PC-9 (cell line): ENCODE results near the gene TRABD2B.

Source experiments
- EZH2 ChIP-seq: fragments of 200-600 bp; sonication (generic); IDR thresholded peaks from 2 replicates; pipeline ENCODE4 v1.8.0; 2017; ENCODE audit warnings: antibody characterized with exemption, low read depth
- TF ChIP-seq, protein P1 (sequence below): fragments of 200-600 bp; sonication (generic); conservative IDR thresholded peaks from 2 replicates; pipeline ENCODE4 v1.6.1; 2017; ENCODE audit warnings: mixed run types, antibody characterized with exemption, mild to moderate bottlenecking, moderate library complexity

- TF ChIP-seq, protein P1, sequence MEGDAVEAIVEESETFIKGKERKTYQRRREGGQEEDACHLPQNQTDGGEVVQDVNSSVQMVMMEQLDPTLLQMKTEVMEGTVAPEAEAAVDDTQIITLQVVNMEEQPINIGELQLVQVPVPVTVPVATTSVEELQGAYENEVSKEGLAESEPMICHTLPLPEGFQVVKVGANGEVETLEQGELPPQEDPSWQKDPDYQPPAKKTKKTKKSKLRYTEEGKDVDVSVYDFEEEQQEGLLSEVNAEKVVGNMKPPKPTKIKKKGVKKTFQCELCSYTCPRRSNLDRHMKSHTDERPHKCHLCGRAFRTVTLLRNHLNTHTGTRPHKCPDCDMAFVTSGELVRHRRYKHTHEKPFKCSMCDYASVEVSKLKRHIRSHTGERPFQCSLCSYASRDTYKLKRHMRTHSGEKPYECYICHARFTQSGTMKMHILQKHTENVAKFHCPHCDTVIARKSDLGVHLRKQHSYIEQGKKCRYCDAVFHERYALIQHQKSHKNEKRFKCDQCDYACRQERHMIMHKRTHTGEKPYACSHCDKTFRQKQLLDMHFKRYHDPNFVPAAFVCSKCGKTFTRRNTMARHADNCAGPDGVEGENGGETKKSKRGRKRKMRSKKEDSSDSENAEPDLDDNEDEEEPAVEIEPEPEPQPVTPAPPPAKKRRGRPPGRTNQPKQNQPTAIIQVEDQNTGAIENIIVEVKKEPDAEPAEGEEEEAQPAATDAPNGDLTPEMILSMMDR, result no peak
- no peak for TF ChIP-seq EZH2
Measured at GRCh38 chr1:47842228-47842919, 154.8 kb downstream of the TRABD2B start.
